Frontal cortex (tissue), 4 donors: ENCODE measurements around the gene TMEM52. TPM values are rescaled to one million over a fixed set of nuclear protein-coding genes. Genes with fewer than 3 reads are reported as not detected.
A peak's percentile ranks its signal among the peaks of the same experiment; 100 is the strongest.

Experiments used
- DNase-seq, 2 donors: peaks; one replicate each; pipeline ENCODE4 v3.0.0; 2012; ENCODE audit warnings: low spot score in 2 of 2
- FAIRE-seq: peaks from 2 replicates; lab custom pipeline; 2012; peaks lifted over from hg19 to GRCh38; lab: Jason Lieb, UNC
- total RNA-seq: library from RNA; depleted of rRNA; stranded (reverse); fragments of >200 nt; gene quantifications from one replicate; pipeline ENCODE4 v1.2.3, GENCODE V29; 2014
- donor health status: control.
- donor health status: control.
- donor health status: control.

Gene TMEM52
- total RNA-seq, 1 donor from 2014 or later, result 1.6 TPM

- no peak for DNase-seq
- FAIRE-seq, result no peak
These were observed 18.0 kb downstream of the TMEM52 start for GRCh38 chr1:1900883-1901640.

GRCh38 chr1:1899967-1900327, 19.1 kb downstream of the TMEM52 start:
- DNase-seq (no peak), FAIRE-seq (no peak)

GRCh38 chr1:1899266-1899966, 19.7 kb downstream of the TMEM52 start:
- no peak for DNase-seq
- no peak for FAIRE-seq

GRCh38 chr1:1898246-1898933, 20.7 kb downstream of the TMEM52 start:
- DNase-seq (no peak), FAIRE-seq (no peak)

- DNase-seq, result peak in 1 of 2 donors; percentile 11
- FAIRE-seq, result no peak
These were observed 23.4 kb downstream of the TMEM52 start for GRCh38 chr1:1895456-1896336.

GRCh38 chr1:1895060-1895418, 24.0 kb downstream of the TMEM52 start:
- no peak for FAIRE-seq
- peak in 1 of 2 donors; percentile 12 for DNase-seq

- FAIRE-seq, result no peak
- DNase-seq, result peak in 1 of 2 donors; percentile 10
These were observed 24.6 kb downstream of the TMEM52 start for GRCh38 chr1:1894354-1895059.

GRCh38 chr1:1893997-1894353, 25.1 kb downstream of the TMEM52 start:
- FAIRE-seq, result no peak
- peak in 1 of 2 donors; percentile 11 for DNase-seq

- DNase-seq (peak in 1 of 2 donors; percentile 15), FAIRE-seq (no peak)
These were observed 25.6 kb downstream of the TMEM52 start for GRCh38 chr1:1893291-1893985.

- FAIRE-seq (no peak), DNase-seq (no peak)
These were observed 26.3 kb downstream of the TMEM52 start for GRCh38 chr1:1892763-1893120.

- FAIRE-seq, result no peak
- DNase-seq, result peak in 1 of 2 donors; percentile 17
These were observed 26.9 kb downstream of the TMEM52 start for GRCh38 chr1:1892079-1892762.

GRCh38 chr1:1891349-1892078, 27.6 kb downstream of the TMEM52 start:
- DNase-seq (peak in 1 of 2 donors; percentile 77), FAIRE-seq (no peak)

GRCh38 chr1:1890506-1891348, 28.4 kb downstream of the TMEM52 start, which contains the start of gene GNB1:
Gene GNB1 (minus strand): TSS chr1:1891087. CDS start chr1:1825453, 65,634 bp downstream.
- no peak for FAIRE-seq

GRCh38 chr1:1889847-1890505, 29.1 kb downstream of the TMEM52 start:
- FAIRE-seq, result no peak

More at GRCh38 chr1:1890506-1891348, 28.4 kb downstream of the TMEM52 start, which contains the start of gene GNB1:
- DNase-seq, result peak; percentile 98 to 99

GRCh38 chr1:1889090-1889750, 29.9 kb downstream of the TMEM52 start:
- no peak for DNase-seq
- no peak for FAIRE-seq

More at GRCh38 chr1:1889847-1890505, 29.1 kb downstream of the TMEM52 start:
- peak; percentile 57 to 58 for DNase-seq
